AG04450 (cell line): Measurements from ENCODE around the gene LHCGR. TPM values are rescaled to one million over a fixed set of nuclear protein-coding genes. Genes with fewer than 3 reads are reported as not detected.

Experiments used
- CTCF ChIA-PET: fragments of 300-600, 350-600 bp; formaldehyde crosslinking; extraction: SDS; loops from one replicate; lab custom pipeline; 2022; ENCODE audit warnings: antibody characterized with exemption, inconsistent platforms; lab: Charles Lee
- POLR2A ChIA-PET: fragments of 350-600 bp; formaldehyde crosslinking; extraction: SDS; loops from one replicate; lab custom pipeline; 2021; ENCODE audit warnings: antibody characterized with exemption, inconsistent platforms; lab: Yijun Ruan, JAX
- DNase-seq: peaks from one replicate; pipeline ENCODE4 v3.0.0-alpha.2; 2011; ENCODE audit warnings: low read depth, low spot score
- H3K27ac ChIP-seq: one replicate; pipeline ENCODE4 v1.5.1; 2012; ENCODE audit warnings: low read depth, low read length, control low read depth
- H3K27me3 ChIP-seq: one replicate; pipeline ENCODE4 v1.6.0; 2012; ENCODE audit warnings: low read length; ENCODE audit not compliant: control insufficient read depth, insufficient read depth
- H3K4me3 ChIP-seq: 2 replicates; pipeline ENCODE4 v1.5.1; 2011; ENCODE audit warnings: mild to moderate bottlenecking, low read depth, low read length, control low read depth
- H3K9me3 ChIP-seq: 2 replicates; pipeline ENCODE4 v1.5.1; 2012; ENCODE audit warnings: low read length; ENCODE audit not compliant: control insufficient read depth, insufficient read depth
- polyA plus RNA-seq: library from polyadenylated mRNA; depleted of rRNA; stranded (reverse); fragments of >200 nt; gene quantifications from 2 replicates; pipeline ENCODE4 v1.2.3, GENCODE V29; 2011
- TF ChIP-seq, protein P1 (sequence below): IDR thresholded peaks from 2 replicates; pipeline ENCODE4 v1.5.1; 2011; ENCODE audit warnings: low read depth, low read length, control low read depth, inconsistent platforms

The LHCGR gene
- polyA plus RNA-seq, 1 experiment: 3.8 TPM

DNA sequence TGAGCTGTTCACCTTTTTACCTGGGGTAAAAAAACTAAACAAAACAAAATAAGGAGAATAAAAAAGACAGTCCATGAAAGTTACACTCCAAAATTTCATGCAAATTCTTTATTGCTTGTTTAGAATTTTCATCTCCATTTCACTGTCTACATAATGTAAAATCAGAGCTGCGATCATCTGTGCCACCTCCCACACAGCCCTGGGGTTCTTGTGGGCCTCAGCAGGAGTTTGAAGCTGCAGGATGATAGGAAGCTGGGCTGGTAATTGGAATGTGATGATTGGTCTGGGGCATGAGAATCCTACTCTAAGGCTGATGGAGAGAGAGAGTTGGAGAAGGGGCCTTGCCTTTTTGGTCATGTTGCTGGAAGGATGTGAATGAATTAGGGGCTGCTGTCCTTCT is 4.2 kb upstream of the LHCGR start:
- CTCF ChIA-PET: no interaction called here
- H3K27me3 ChIP-seq: no peaks in the 10 kb centered on the region
- no peak overlapping the region for H3K4me3 ChIP-seq
- no peak overlapping the region for H3K27ac ChIP-seq
- TF ChIP-seq, protein P1, sequence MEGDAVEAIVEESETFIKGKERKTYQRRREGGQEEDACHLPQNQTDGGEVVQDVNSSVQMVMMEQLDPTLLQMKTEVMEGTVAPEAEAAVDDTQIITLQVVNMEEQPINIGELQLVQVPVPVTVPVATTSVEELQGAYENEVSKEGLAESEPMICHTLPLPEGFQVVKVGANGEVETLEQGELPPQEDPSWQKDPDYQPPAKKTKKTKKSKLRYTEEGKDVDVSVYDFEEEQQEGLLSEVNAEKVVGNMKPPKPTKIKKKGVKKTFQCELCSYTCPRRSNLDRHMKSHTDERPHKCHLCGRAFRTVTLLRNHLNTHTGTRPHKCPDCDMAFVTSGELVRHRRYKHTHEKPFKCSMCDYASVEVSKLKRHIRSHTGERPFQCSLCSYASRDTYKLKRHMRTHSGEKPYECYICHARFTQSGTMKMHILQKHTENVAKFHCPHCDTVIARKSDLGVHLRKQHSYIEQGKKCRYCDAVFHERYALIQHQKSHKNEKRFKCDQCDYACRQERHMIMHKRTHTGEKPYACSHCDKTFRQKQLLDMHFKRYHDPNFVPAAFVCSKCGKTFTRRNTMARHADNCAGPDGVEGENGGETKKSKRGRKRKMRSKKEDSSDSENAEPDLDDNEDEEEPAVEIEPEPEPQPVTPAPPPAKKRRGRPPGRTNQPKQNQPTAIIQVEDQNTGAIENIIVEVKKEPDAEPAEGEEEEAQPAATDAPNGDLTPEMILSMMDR: no peak
- H3K9me3 ChIP-seq: no peaks in the 10 kb centered on the region
- POLR2A ChIA-PET: no interaction called here
- DNase-seq: no peak

- Histone ChIP-seq H3K27ac (no peak overlapping the region), H3K27me3 (no peaks in the 10 kb centered on the region), H3K9me3 (no peaks in the 10 kb centered on the region), H3K4me3 (no peak overlapping the region)
- TF ChIP-seq, protein P1: no peak
- ChIA-PET POLR2A (no interaction called here), CTCF (no interaction called here)
- DNase-seq: no peak
These were observed 765 bp upstream of the LHCGR start for GRCh38 chr2:48756289-48756688.

DNA sequence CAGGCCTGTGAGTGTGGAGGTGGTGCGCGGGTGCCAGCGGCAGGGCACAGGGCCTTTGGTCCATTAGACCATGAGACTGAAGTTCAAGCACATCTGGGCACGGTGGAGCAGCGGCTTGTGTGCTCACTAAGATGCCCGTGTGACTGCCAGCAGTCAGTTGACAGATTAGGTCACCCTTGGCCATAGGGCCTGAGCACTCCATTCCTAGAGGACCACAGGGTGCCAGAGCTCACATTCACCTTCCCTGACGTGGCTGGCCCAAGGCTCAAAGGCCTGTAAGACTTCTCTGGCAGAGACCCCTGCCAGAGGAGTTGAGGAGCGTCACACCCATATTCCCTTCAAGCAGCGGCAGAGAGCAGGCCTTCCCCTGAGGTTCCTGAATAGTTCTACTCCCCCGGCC is 650 bp downstream of the LHCGR start:
- TF ChIP-seq, protein P1: no peak
- Histone ChIP-seq H3K9me3 (no peaks in the 10 kb centered on the region), H3K4me3 (peak overlapping the region; percentile 56), H3K27me3 (no peaks in the 10 kb centered on the region), H3K27ac (no peak overlapping the region)
- DNase-seq: no peak
- POLR2A ChIA-PET: no interaction called here
- CTCF ChIA-PET: no interaction called here

GRCh38 chr2:48753228-48753627 is 2.3 kb downstream of the LHCGR start:
- ChIA-PET POLR2A (no interaction called here), CTCF (no interaction called here)
- no peak for DNase-seq
- TF ChIP-seq, protein P1: no peak
- H3K27ac ChIP-seq: no peak overlapping the region
- no peak overlapping the region for H3K4me3 ChIP-seq
- H3K9me3 ChIP-seq: no peaks in the 10 kb centered on the region
- no peaks in the 10 kb centered on the region for H3K27me3 ChIP-seq

GRCh38 chr2:48750128-48750739 is 5.3 kb downstream of the LHCGR start:
- ChIA-PET POLR2A (interaction anchor here (0.5 kb wide), 1 partner anchor 236 kb away, joined by 3 read pairs; no protein-coding TSS in a partner anchor), CTCF (interaction anchor here (0.6 to 0.9 kb wide), 2 partner anchors 8 to 210 kb away, joined by 3 to 7 read pairs; no protein-coding TSS in a partner anchor)
- no peak for DNase-seq
- Histone ChIP-seq H3K9me3 (no peaks in the 10 kb centered on the region), H3K4me3 (no peak overlapping the region), H3K27ac (peak overlapping the region; percentile 24), H3K27me3 (no peaks in the 10 kb centered on the region)
- TF ChIP-seq, protein P1: no peak
